Measurements from ENCODE around the gene SIK2.

SIK2 gene

DNA sequence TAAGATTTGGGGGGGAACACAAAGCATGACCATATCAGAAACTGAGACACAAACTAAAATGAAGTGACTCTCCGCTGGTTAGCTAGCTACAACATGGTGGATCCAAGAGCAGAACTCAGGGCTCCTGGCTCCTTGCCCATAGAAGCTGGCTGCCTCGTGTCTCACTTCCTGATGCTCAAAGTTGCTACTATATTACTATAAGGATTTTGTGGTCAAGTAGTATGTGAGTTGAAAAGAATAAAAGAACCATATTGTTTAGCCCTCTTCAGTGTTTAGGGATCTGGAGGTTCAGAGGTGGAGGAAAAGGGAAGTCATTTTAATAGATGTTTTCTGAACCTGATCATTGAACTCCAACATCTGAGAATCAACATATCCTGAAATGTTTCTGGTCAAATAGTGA lies 16.9 kb upstream of the SIK2 start:
- H4K20me1 ChIP-seq (ENCODE audit: insufficient read depth, low read length): no peaks in the 10 kb centered on the region
- H2AFZ ChIP-seq (ENCODE audit: low read depth, low read length): no peak overlapping the region
- H3K27me3 ChIP-seq (ENCODE audit: insufficient read depth, low read length, poor library complexity): no peaks in the 10 kb centered on the region
- H3K4me3 ChIP-seq (ENCODE audit: low read depth in 1 of 2, low read length in 2 of 2): no peak overlapping the region
- H3K27ac ChIP-seq (ENCODE audit: low read length): no peak overlapping the region
- TF ChIP-seq, protein P1, sequence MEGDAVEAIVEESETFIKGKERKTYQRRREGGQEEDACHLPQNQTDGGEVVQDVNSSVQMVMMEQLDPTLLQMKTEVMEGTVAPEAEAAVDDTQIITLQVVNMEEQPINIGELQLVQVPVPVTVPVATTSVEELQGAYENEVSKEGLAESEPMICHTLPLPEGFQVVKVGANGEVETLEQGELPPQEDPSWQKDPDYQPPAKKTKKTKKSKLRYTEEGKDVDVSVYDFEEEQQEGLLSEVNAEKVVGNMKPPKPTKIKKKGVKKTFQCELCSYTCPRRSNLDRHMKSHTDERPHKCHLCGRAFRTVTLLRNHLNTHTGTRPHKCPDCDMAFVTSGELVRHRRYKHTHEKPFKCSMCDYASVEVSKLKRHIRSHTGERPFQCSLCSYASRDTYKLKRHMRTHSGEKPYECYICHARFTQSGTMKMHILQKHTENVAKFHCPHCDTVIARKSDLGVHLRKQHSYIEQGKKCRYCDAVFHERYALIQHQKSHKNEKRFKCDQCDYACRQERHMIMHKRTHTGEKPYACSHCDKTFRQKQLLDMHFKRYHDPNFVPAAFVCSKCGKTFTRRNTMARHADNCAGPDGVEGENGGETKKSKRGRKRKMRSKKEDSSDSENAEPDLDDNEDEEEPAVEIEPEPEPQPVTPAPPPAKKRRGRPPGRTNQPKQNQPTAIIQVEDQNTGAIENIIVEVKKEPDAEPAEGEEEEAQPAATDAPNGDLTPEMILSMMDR (IDR thresholded peaks at IDR 0.05; ENCODE audit: borderline replicate concordance, extremely low read depth, low read length, poor library complexity, severe bottlenecking): no peak
- TF ChIP-seq EZH2 (IDR thresholded peaks at IDR 0.05; ENCODE audit: borderline replicate concordance, low read depth, low read length, severe bottlenecking): no peak
- H3K4me1 ChIP-seq (ENCODE audit: insufficient read depth, low read length): no peaks in the 10 kb centered on the region
- no peaks in the 10 kb centered on the region for H3K9me3 ChIP-seq (ENCODE audit: insufficient read depth, low read length, severe bottlenecking)
- no peak overlapping the region for H3K4me2 ChIP-seq (ENCODE audit: insufficient read depth, low read length)
- H3K36me3 ChIP-seq (ENCODE audit: insufficient read depth, low read length): no peaks in the 10 kb centered on the region
- H3K9ac ChIP-seq (ENCODE audit: low read depth, low read length): no peak overlapping the region
- ATAC-seq (ENCODE audit: insufficient read depth, low read depth) (peak; percentile 54; the same call in 2 of the 3 replicates), DNase-seq (peak; percentile 26)
- H3K79me2 ChIP-seq (ENCODE audit: insufficient read depth, low read length): no peaks in the 10 kb centered on the region

DNA sequence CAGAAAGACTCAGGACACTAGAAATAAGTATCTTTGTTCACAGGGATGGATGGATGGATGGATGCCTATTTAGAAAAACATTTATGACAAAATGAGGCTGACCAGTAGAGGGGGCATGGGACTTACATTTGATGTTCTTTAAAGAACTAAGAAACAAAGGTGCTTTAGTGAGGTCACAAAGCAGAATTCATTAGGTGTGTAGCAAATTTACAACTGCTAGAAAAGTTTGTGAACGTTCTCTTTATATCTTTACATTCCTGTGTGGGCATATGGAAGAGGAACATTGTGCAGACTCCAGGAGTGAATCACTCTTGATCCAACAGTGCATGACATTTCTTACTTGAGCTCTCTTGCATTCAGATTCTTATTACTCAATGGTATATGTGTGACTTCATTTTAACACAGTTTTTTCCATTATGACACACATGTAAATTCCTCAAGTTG lies 15.8 kb upstream of the SIK2 start:
- H3K4me2 ChIP-seq (ENCODE audit: insufficient read depth, low read length): no peak overlapping the region
- H3K9ac ChIP-seq (ENCODE audit: low read depth, low read length): no peak overlapping the region
- ATAC-seq (ENCODE audit: insufficient read depth, low read depth) (peak; percentile 76), DNase-seq (peak; percentile 33)
- H3K27me3 ChIP-seq (ENCODE audit: insufficient read depth, low read length, poor library complexity): peaks cover 2% of the 10 kb centered on the region
- H4K20me1 ChIP-seq (ENCODE audit: insufficient read depth, low read length): no peaks in the 10 kb centered on the region
- no peaks in the 10 kb centered on the region for H3K4me1 ChIP-seq (ENCODE audit: insufficient read depth, low read length)
- no peaks in the 10 kb centered on the region for H3K36me3 ChIP-seq (ENCODE audit: insufficient read depth, low read length)
- no peak overlapping the region for H3K4me3 ChIP-seq (ENCODE audit: low read depth in 1 of 2, low read length in 2 of 2)
- no peaks in the 10 kb centered on the region for H3K79me2 ChIP-seq (ENCODE audit: insufficient read depth, low read length)
- H3K9me3 ChIP-seq (ENCODE audit: insufficient read depth, low read length, severe bottlenecking): no peaks in the 10 kb centered on the region
- no peak overlapping the region for H3K27ac ChIP-seq (ENCODE audit: low read length)
- TF ChIP-seq EZH2 (IDR thresholded peaks at IDR 0.05; ENCODE audit: borderline replicate concordance, low read depth, low read length, severe bottlenecking): no peak
- TF ChIP-seq, protein P1 (IDR thresholded peaks at IDR 0.05; ENCODE audit: borderline replicate concordance, extremely low read depth, low read length, poor library complexity, severe bottlenecking): peak; percentile 65
- no peak overlapping the region for H2AFZ ChIP-seq (ENCODE audit: low read depth, low read length)

DNA sequence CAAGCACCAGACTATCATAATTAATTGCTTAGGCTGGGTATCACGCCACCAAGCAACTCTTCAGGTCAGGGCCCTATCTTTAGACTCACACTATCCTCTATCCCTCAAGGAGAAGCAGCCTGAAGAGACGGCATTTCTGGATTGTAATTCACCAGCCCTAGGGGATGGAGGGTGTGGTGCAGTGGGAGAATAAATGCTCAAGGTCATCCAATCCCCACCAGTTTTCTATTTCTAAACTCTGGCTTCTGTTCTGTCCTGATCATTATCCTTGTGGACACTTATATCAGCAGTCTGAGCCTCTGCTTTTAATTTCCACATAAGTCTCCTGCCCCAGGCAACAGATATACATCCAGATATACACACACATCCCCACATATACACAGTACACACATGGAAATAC lies 13.1 kb upstream of the SIK2 start:
- Histone ChIP-seq H3K4me3 (ENCODE audit: low read depth in 1 of 2, low read length in 2 of 2) (no peak overlapping the region), H3K4me2 (ENCODE audit: insufficient read depth, low read length) (no peak overlapping the region), H3K79me2 (ENCODE audit: insufficient read depth, low read length) (no peaks in the 10 kb centered on the region), H2AFZ (ENCODE audit: low read depth, low read length) (no peak overlapping the region), H3K9ac (ENCODE audit: low read depth, low read length) (no peak overlapping the region), H4K20me1 (ENCODE audit: insufficient read depth, low read length) (no peaks in the 10 kb centered on the region), H3K27me3 (ENCODE audit: insufficient read depth, low read length, poor library complexity) (peaks cover 9% of the 10 kb centered on the region), H3K27ac (ENCODE audit: low read length) (no peak overlapping the region), H3K36me3 (ENCODE audit: insufficient read depth, low read length) (no peaks in the 10 kb centered on the region), H3K4me1 (ENCODE audit: insufficient read depth, low read length) (no peaks in the 10 kb centered on the region), H3K9me3 (ENCODE audit: insufficient read depth, low read length, severe bottlenecking) (no peaks in the 10 kb centered on the region)
- DNase-seq (no peak), ATAC-seq (ENCODE audit: insufficient read depth, low read depth) (no peak)
- TF ChIP-seq, protein P1 (IDR thresholded peaks at IDR 0.05; ENCODE audit: borderline replicate concordance, extremely low read depth, low read length, poor library complexity, severe bottlenecking): no peak
- TF ChIP-seq EZH2 (IDR thresholded peaks at IDR 0.05; ENCODE audit: borderline replicate concordance, low read depth, low read length, severe bottlenecking): no peak

Measured in DND-41 (cell line).